Globus pallidus (tissue), 1 donor: ENCODE results near the gene ZNF407.

Experiments used
- DNase-seq: peaks from one replicate; pipeline ENCODE4 v3.0.0-alpha.2; 2015; ENCODE audit warnings: low spot score

ZNF407 gene

DNA sequence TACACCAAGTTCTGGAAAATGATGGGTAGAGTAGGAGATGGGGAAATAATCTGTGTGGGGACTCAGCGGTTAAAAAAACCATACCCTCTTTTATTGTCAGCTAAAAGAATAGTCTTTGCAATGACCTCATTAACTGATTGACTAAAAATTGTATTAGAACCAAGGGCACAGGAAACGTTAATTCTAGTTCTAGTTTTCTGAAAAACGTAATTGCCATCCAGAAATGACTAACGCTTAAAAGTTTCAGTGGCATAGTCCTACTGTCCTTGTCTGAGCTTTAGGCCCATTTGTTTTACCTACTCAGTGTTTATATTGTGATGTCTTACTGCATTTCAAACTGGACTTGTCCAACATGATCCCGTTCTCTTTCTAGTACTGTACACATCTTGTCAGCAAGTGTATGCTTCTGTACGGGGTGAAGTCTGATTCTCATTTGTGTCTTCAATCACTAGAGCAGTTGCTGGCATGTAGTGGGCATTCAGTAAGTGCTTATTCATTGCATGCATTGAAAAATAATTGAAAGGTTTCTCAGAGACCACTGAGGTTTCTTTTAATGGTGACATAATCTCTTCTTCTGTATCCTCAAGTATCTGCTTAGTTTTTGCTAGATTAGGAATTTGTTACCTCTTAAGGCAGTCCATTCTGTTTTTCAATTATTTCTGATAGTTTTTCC, 81.5 kb downstream of the ZNF407 start:
- DNase-seq = no peak

- DNase-seq = no peak
Observed at GRCh38 chr18:74679679-74680076, 82.0 kb downstream of the ZNF407 start.

GRCh38 chr18:74682141-74682990, 84.7 kb downstream of the ZNF407 start:
- no peak for DNase-seq

DNA sequence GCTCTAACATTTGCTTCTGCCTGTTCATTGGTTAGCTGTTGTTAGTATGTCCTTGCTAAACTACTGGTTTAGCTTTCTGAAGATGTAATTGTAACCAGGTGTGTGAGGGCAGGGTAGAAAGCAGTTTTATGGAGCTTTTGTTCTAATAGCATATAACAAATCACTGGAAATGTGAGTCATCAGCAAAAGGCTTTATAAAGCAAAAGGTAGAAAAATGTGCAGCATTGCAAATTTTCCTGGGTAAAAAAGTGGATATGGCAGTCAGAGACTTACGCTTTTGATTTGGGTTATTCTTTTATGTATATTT, 85.3 kb downstream of the ZNF407 start:
- DNase-seq = no peak

DNA sequence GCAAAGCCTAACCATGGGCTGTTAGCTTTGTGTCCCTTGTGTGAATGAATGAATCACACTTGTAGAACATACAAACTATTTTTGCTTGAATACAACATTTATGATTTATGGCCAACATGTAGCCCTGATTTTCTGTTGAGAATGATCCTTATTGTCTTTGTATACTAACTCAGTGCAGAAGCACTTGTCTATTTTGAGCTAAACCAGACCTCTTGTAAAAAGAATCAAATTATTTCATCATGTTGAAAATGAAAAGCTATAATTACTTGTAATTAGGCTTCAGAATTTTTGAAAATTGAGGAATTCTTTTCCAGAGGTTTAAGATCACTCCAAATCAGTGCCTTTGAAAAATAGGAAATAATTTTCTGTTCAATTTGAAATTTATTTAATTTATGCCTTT, 85.9 kb downstream of the ZNF407 start:
- no peak for DNase-seq

GRCh38 chr18:74689251-74689650, 91.6 kb downstream of the ZNF407 start:
- DNase-seq = no peak

DNA sequence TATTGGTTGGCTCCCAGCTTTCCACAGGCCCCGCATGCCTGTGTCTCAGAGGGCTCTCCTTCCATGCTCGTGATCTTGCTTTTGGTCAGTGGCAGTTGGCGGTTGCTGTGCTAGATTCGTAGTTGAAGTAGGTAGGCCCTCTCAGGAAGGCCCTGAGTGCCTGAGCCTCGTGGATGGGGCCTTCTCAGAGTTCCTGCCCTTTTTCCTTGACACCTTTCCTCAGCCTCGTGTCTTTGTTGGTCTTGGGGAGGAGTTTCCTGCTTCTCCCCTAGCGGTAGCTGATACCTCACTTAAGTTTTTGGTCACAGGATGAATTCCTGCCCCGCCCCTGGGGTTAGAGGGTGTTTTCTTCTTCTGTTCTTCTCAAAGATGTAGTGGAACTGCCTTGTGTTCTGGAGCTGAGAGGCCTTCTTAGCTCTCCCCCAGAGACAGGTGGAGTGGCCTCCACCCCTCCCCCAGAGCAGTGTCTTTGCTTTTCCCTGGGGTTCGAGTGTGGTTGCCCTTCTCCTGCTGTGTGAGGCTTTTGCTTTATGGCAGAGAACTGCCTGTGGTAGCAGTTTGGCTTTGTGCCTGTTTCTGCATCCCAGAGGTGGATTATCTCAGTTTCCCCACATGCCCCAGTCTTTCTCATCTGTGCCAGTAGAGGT, 94.8 kb downstream of the ZNF407 start:
- no peak for DNase-seq

GRCh38 chr18:74694436-74694835, 96.8 kb downstream of the ZNF407 start:
- DNase-seq = no peak

- DNase-seq = no peak
Observed at GRCh38 chr18:74695170-74695569, 97.5 kb downstream of the ZNF407 start.

DNA sequence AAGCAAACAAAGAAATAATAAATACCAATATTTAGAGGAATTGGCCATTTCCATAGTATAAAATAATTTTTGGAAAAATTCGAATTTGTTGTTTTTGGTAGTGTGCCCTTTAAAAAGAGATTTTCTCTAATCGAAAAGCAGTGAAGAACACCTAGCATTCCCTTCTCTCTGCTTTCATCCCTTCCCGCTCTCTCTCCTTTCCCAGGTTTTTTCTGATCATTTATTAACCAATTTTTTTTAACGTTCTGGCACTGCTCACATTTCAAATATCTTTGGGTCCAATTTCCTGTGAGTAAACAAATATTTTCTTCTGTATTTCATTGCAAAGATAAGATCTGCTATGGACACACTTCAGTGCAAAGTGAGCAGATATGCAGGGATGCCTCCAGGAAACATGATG, 101.2 kb downstream of the ZNF407 start:
- no peak for DNase-seq

- no peak for DNase-seq
Observed at GRCh38 chr18:74699455-74699854, 101.8 kb downstream of the ZNF407 start.

DNA sequence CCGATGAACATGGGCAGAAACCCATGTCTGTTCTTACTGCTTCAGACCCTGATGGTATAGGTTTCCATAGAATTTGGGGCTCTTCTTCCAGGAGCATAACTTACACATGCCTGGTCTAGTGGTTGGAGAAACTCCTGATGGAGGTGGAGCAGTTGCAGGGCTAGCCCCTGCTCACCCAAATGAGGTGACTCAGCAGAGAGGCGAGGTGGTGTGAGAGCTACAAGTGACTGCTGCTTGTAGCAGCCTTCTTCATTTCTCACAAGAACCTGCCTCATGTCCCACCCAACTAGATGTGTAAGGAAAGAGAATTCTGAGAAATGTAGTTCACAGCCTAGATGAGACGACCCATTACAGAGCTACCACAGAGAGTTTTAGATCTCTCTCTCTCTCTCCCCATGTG, 105.3 kb downstream of the ZNF407 start:
- DNase-seq = no peak

DNA sequence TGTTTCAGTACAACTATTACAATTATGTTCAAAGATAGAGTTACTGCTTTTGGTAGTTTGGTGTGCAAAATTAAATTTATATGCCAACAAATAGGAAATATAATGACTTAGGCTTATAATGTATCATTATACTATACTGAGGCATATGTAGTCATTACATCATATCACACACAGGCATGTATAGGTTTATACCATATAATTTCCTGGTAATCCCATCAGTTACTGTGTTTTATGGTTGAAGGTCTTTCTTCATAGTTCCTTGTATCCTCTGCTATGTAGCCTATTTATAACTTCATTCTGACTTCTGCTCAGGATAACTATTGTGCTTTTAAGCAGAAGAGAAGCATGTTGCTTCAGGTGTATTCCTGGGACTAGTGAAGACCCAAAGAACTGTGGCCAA, 110.5 kb downstream of the ZNF407 start:
- no peak for DNase-seq

- no peak for DNase-seq
Observed at GRCh38 chr18:74709452-74709851, 111.8 kb downstream of the ZNF407 start.

DNA sequence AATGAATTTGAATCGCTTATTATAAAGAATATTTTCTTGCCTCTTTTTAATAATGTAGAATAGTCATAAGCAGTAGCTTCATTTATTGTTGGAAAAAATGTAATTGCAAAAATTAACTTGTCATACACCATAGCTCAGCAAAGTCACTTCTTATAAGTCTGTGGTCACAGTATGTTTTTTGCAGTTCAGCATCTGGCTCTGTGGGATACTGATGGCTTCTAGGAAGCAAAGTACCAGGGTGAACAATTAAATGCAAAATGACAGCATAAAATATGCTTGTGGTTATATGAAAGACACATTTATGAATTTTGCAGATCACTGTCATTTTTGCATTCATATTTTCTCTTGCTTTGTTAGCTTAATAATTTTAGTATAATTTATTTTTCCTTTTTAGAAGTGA, 116.5 kb downstream of the ZNF407 start:
- no peak for DNase-seq

GRCh38 chr18:74714791-74715190, 117.1 kb downstream of the ZNF407 start:
- DNase-seq = peak; percentile 15

DNA sequence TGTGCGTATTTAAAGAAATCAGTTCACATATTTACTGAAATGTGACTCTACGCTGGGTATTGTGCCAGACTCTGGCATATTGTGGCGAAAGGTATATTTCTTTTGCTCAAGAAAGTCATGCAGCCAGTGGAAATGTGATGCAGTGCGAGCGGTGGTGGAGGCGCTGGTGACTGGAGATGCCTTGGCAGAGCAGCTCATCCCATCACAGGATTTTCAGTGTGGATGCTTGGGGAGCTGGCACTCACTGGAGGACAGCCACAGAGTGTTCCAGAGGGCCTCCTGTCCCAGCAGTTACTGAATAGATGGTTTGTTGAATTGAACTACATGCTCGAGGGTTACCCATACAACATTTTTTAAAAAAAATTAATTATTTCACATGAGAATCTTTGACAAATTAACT, 117.6 kb downstream of the ZNF407 start:
- DNase-seq = peak; percentile 77

GRCh38 chr18:74715865-74716712, 118.4 kb downstream of the ZNF407 start:
- DNase-seq = no peak

DNA sequence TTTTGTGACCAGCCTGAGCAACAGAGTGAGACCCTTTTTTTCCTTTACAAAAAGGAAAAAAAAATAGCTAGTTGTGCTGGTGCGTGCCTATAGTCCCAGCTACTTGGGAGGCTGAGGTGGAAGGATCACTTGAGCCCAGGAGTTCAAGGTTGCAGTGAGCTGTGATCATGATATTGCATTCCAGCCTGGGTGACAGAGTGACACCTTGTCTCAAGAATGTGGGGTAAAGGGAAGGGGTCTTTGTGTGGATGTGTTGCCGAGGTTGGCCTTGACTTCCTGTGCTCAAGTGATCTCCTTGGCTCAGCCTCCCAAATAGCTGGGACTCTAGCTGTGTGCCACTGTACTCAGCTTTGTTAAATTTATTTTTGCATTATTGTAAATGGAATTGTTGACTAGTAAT, 120.6 kb downstream of the ZNF407 start:
- DNase-seq = no peak

DNA sequence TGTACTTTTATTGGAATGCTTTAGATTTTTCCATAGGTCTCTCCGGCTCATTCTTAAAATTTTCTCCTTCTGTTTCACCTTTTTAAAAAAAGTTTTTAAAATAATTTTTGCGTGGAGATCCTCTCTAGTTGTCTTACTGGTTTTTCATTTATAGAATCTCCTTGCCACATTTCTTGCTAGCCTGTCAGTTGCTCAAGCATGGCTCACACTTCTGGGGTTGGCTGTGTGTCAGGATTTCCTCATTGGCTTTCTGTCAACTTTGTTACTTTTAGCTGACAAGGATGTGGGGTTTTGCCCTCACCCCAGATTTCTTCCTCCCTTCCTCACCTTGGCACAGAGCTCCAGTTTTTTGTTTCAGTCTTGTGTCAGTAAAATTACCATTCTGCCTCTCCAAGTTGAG, 124.6 kb downstream of the ZNF407 start:
- DNase-seq = no peak

DNA sequence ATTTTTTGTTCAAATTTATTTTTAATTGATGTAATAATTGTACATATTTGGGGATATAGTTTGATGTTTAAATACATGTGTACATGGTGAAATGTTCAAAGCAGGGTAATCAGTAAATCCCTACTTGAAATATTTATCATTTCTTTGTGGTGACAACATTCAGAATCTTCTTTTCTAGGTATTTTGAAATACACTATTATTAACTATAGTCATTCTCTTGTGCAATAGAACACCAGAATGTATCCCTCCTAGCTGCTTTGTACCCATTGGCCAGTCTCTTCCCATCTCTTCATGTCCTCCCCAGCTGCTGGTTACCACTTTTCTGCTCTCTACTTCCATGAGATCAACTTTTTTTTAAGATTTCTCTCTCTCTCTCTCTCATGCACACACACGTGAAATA, 126.5 kb downstream of the ZNF407 start:
- no peak for DNase-seq

DNA sequence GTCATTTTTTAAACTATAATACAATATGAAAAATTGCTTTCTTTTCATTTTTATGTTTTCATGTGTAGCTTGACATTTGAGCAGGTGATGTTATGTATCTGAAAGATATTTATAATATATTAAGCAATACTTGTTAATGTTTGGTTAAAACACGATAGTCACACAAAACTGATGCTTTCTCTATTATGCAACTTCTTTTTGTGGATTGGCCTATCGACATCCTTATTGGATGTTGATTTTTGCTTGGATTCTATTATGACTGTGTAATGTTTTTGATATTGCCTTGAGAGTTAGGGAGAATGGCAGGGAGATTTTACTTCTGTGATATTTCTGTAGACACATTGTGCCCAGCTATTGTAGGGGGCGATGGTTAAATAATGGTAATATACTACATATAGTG, 128.0 kb downstream of the ZNF407 start:
- DNase-seq = no peak
